ENCODE results near the gene ELL.

Gene ELL

DNA sequence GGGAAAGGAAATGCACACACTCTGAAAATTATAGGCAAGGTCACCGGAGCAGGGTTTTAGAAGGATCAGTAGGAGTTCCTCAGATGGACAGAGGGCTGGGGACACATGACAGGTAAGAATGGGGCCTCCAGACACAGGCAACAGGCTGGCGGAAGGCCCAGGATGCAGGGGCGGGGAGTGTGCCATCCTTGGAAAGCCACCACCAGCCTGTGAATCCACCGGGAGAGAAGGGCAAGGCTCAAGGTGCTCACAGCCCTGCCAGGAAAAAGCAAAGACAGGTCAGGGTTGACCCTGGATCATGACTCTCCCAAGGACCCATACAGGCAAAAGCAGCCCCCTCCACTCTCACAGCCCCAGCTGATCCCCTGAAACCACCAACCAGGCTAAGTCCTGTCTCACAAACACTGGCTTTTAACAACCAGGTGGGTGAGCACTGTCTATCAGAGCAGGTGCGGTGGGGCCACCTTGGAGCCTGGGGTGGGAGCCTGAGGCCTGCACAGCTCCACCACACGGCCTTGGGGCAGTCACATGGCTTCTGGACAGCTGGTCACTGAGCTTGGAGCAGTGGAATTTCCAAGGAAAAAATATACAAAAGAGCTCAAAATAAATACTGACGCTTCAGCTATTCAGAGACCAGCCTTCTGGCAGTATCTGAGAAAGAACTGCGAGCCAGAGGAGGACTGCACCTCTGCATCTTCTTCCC, 48.7 kb downstream of the ELL start:
- no peaks in the 10 kb centered on the region for H3K27me3 ChIP-seq (ENCODE audit: insufficient read depth, poor library complexity, severe bottlenecking)
- TF ChIP-seq, protein P1, sequence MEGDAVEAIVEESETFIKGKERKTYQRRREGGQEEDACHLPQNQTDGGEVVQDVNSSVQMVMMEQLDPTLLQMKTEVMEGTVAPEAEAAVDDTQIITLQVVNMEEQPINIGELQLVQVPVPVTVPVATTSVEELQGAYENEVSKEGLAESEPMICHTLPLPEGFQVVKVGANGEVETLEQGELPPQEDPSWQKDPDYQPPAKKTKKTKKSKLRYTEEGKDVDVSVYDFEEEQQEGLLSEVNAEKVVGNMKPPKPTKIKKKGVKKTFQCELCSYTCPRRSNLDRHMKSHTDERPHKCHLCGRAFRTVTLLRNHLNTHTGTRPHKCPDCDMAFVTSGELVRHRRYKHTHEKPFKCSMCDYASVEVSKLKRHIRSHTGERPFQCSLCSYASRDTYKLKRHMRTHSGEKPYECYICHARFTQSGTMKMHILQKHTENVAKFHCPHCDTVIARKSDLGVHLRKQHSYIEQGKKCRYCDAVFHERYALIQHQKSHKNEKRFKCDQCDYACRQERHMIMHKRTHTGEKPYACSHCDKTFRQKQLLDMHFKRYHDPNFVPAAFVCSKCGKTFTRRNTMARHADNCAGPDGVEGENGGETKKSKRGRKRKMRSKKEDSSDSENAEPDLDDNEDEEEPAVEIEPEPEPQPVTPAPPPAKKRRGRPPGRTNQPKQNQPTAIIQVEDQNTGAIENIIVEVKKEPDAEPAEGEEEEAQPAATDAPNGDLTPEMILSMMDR (IDR thresholded peaks at IDR 0.05; ENCODE audit: insufficient read depth, low read length), result no peak
- no peak for TF ChIP-seq SPI1 (IDR thresholded peaks at IDR 0.05; ENCODE audit: borderline replicate concordance, low read depth)
- TF ChIP-seq, protein P2, sequence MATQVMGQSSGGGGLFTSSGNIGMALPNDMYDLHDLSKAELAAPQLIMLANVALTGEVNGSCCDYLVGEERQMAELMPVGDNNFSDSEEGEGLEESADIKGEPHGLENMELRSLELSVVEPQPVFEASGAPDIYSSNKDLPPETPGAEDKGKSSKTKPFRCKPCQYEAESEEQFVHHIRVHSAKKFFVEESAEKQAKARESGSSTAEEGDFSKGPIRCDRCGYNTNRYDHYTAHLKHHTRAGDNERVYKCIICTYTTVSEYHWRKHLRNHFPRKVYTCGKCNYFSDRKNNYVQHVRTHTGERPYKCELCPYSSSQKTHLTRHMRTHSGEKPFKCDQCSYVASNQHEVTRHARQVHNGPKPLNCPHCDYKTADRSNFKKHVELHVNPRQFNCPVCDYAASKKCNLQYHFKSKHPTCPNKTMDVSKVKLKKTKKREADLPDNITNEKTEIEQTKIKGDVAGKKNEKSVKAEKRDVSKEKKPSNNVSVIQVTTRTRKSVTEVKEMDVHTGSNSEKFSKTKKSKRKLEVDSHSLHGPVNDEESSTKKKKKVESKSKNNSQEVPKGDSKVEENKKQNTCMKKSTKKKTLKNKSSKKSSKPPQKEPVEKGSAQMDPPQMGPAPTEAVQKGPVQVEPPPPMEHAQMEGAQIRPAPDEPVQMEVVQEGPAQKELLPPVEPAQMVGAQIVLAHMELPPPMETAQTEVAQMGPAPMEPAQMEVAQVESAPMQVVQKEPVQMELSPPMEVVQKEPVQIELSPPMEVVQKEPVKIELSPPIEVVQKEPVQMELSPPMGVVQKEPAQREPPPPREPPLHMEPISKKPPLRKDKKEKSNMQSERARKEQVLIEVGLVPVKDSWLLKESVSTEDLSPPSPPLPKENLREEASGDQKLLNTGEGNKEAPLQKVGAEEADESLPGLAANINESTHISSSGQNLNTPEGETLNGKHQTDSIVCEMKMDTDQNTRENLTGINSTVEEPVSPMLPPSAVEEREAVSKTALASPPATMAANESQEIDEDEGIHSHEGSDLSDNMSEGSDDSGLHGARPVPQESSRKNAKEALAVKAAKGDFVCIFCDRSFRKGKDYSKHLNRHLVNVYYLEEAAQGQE (IDR thresholded peaks at IDR 0.05; ENCODE audit: insufficient replicate concordance, low read depth), result no peak
- TF ChIP-seq POLR2AphosphoS5 (IDR thresholded peaks at IDR 0.05; ENCODE audit: low read depth), result no peak
- TF ChIP-seq GABPA (IDR thresholded peaks at IDR 0.05; ENCODE audit: low read depth), result no peak
- no peak for DNase-seq (ENCODE audit: low read depth in 1 of 2, low spot score in 1 of 2)
- no peak overlapping the region for H3K27ac ChIP-seq (replicated peaks)
- no peak overlapping the region for H3K4me3 ChIP-seq (replicated peaks; ENCODE audit: insufficient read depth, low read length)

DNA sequence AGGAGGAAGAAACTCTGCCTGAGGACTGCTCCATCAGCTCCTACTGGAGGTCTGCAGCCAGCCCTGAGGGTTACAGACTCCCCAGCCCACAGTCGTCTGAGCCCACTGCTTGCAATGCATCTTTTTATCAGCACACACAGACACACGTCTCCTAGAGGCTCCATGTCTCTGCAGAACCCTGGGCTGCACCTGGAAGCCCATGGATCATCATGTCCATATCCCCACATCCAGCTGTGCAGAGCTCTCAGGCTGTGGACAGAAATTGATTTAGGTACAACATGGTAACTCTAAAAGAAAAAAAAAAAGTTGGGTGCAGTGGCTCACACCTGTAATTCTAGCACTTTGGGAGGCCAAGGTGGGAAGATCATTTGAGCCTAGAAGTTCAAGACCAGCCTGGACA, 51.1 kb downstream of the ELL start:
- H3K27me3 ChIP-seq (ENCODE audit: insufficient read depth, poor library complexity, severe bottlenecking), result no peaks in the 10 kb centered on the region
- TF ChIP-seq POLR2AphosphoS5 (IDR thresholded peaks at IDR 0.05; ENCODE audit: low read depth) (no peak), GABPA (IDR thresholded peaks at IDR 0.05; ENCODE audit: low read depth) (no peak), SPI1 (IDR thresholded peaks at IDR 0.05; ENCODE audit: borderline replicate concordance, low read depth) (no peak)
- TF ChIP-seq, protein P1 (IDR thresholded peaks at IDR 0.05; ENCODE audit: insufficient read depth, low read length), result no peak
- TF ChIP-seq, protein P2 (IDR thresholded peaks at IDR 0.05; ENCODE audit: insufficient replicate concordance, low read depth), result no peak
- no peak for DNase-seq (ENCODE audit: low read depth in 1 of 2, low spot score in 1 of 2)
- no peak overlapping the region for H3K4me3 ChIP-seq (replicated peaks; ENCODE audit: insufficient read depth, low read length)
- H3K27ac ChIP-seq (replicated peaks), result no peak overlapping the region

DNA sequence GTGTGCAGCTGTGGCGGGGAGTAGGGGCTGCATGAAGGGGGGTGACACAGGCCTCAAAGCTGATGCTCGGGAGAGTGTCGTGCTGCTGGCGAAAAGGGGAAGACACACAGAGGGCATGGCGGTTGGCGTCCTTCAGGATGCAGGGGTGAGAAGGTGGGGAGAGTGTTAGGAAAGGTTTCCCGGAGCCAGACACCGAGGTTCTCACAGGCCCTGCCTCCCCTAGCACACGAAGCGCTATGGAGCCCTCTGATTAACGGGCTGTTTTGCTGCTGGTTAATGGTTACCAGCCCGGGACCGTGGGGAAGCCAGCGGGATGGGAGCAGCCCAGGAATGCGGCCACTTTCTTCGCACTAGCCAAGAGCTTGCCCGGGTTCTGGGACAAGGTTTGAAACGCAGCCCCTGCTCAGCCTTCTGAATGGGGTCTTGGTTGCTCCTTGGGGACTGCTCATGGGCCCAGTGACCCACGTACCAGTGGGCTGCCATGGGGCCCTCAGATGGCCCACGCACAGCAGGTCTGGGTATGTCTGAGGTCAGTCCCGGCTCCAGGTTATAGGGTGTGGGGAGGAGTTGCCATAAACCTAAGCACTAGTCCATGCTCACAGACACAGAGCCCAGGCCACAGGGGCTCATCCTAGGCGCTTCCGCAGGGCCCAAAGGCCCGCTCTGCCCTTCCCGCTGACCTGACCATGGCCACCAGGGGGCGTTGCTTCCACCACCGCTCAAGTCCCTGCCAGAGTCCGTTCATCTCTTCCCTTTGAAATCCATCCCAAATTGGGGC, 52.6 kb downstream of the ELL start:
- TF ChIP-seq, protein P1 (IDR thresholded peaks at IDR 0.05; ENCODE audit: insufficient read depth, low read length), result peak; percentile 83
- no peak for TF ChIP-seq GABPA (IDR thresholded peaks at IDR 0.05; ENCODE audit: low read depth)
- TF ChIP-seq SPI1 (IDR thresholded peaks at IDR 0.05; ENCODE audit: borderline replicate concordance, low read depth), result peak; percentile 5; the same call in 1 of the 2 replicates
- peak; percentile 11; the same call in 1 of the 2 replicates for TF ChIP-seq POLR2AphosphoS5 (IDR thresholded peaks at IDR 0.05; ENCODE audit: low read depth)
- TF ChIP-seq, protein P2 (IDR thresholded peaks at IDR 0.05; ENCODE audit: insufficient replicate concordance, low read depth), result no peak
- no peak overlapping the region for H3K27ac ChIP-seq (replicated peaks)
- no peaks in the 10 kb centered on the region for H3K27me3 ChIP-seq (ENCODE audit: insufficient read depth, poor library complexity, severe bottlenecking)
- H3K4me3 ChIP-seq (replicated peaks; ENCODE audit: insufficient read depth, low read length), result no peak overlapping the region
- DNase-seq (ENCODE audit: low read depth in 1 of 2, low spot score in 1 of 2), result peak; percentile 45 to 60

Data from HL-60 (cell line).